Endometrial microvascular endothelial cells (primary cell): ENCODE results near the gene ANKRD33B. TPM values are rescaled to one million over a fixed set of nuclear protein-coding genes. Genes with fewer than 3 reads are reported as not detected.

Source experiments
- in situ Hi-C: cut with HindIII; loops from 2 replicates; pipeline ENCODE4 v1.10.0; 2017; ENCODE audit warnings: low sequenced_read_pairs, low pct_unique_long_range_greater_than_20kb; ENCODE audit errors: inconsistent ontology term
- total RNA-seq: library from RNA; depleted of rRNA; stranded (reverse); fragments of >200 nt; gene quantifications from one replicate; pipeline ENCODE4 v1.2.3, GENCODE V29; 2015; ENCODE audit errors: inconsistent ontology term

The ANKRD33B gene
- total RNA-seq, 1 donor from 2014 or later = 4.7 TPM

DNA sequence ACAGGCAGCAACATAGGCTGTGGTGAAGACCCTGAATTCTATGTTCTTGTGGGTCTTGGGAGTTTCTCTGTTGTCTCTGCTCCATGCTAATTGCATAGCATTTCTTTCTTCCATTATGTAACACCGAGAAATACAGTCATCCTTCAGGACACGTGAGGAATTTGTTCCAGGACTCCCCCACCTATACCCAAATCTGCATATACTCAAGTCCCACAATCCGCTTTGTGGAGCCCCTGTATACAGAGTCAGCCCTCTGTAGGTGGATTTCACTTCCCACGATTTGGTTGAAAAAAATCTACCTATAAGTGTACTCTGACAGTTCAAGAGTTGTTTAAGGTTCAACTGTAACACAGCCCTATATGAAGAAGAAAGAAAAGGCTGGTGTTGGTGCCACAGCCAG lies 22.1 kb downstream of the ANKRD33B start:
- in situ Hi-C loops = no loop called here

DNA sequence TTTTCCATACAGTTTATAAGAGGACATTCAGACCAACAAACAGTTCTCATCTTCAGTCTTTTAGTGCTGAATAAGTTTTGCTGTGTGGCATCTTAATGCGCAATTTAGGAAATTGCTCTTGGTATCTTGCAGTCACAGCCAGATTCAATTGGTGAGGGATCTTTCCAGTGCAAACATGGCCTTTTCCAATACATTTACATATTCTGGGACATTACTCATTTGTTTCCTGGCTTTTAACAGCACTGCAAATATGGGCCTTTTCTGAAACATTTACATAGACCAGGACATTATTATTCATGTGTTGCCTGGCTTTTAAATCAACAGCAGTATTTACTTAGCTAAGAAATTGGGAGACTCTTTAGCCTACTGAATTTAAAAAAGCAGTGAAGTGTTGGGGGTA lies 22.7 kb downstream of the ANKRD33B start:
- in situ Hi-C loops = no loop called here

DNA sequence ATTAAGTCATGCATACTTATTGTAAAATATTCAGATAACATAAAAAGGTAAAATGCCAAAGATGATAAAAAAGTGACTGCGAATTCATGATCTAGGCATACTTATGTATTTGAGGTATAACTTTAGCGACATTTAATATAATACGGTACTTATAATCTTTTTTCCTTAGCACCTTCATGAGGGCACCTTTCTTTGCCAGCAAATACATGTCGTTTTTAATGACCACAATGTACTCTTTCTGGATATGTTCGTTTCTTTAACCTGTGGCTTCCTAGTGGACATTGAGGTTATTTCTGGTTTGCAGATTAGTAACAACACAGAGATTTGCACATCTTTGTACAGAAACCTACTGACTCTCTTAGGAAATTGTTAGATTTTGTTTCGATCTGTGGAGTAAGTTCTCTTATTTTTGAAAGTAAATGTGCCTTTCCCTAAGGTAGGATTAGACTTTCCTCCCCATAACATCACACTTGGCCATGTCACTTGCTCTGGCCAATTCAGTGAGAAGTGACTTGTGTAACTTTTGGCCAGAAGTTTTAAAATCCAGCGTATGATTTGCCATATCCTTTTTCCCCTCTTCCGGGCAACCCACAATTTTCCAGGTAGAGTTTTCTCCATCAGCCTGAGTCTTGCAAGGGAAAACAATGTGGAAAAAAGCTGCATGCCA lies 24.4 kb downstream of the ANKRD33B start:
- in situ Hi-C loops = no loop called here

DNA sequence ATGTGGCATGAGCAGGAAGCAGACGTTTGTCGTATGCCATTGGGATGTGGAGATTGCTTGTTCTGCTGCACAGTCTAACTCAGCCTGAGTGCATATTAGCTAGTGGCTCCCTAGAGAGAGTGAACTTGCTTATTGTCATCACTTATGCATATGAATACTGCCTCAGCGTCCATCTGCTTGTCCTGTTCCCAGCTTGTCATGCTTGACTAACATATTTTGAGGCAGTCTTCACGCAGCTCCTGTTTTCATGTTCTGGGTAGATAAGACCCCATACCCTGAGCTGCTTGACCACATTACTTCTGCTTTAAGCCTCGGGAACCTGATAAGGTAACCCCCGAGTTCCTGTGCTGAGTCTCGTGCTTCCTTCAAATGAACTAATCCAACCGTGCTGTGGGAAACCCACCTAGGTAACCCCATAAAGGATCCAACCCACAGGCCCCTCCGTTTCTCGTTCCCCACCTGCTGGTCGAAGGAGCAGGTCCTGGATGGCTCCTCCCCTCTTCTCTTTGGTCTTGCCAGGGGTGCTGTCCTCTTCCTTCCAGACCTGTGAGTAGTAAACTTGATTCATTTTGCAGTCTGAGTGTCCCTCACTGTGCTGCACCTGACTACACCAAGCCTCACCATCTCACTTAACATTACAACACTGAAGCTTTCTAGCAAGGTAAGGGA lies 25.0 kb downstream of the ANKRD33B start:
- in situ Hi-C loops = no loop called here

DNA sequence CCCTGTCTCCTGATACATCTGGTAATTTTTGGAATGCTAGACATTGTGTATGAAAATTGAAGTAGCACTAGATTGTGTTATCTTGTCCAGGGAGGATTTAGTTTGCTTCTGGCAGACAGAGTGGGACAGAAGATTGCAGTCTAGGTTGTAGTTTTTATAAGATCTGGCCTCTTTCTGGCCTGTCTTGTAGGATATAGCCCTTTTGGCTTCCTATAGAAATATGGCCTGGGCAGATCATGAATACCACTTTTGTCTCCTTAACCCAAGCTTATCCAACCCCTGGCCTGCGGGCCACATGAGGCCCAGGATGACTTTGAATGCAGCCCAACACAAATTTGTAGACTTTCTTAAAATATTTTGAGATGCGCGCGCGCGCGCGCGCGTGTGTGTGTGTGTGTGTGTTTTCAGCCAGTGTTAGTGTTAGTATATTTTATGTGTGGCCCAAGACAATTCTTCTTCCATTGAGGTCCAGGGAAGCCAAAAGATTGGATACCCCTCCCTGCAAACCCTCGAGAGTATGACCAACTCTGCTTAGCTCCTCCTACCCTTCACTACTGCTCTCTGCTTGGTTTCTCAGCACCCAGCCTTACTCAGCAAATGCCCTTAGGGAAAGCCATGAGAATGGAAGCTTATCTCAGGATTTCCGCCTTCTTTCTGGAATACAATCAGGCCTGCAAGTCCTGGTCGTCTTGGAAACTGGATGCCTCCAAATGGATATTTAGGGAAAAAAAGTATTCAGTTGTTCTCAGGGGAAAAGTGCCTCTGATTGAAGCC lies 26.5 kb downstream of the ANKRD33B start:
- in situ Hi-C loops = no loop called here

GRCh38 chr5:10591159-10591558 lies 27.3 kb downstream of the ANKRD33B start:
- in situ Hi-C loops = no loop called here

GRCh38 chr5:10591966-10592365 lies 28.1 kb downstream of the ANKRD33B start:
- in situ Hi-C loops = no loop called here

DNA sequence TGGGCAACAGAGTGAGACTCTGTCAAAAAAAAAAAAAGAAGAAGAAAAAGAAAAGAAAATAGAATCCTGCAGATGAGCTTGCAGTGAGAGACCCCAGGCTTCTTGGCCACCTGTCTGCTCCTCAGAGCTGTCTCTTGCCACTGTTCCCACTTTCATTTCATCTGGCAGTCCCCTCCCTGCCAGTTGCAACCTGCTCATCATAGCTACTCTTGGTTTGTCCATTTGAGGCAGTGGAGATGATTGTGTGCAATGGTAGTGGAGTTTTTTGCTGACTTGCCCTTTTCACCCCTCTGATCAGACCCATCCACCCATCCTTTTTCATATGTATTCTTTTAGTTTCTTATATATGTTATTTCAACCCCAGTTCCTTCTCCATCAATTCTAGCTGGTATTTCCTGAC lies 28.7 kb downstream of the ANKRD33B start:
- in situ Hi-C loops = no loop called here

DNA sequence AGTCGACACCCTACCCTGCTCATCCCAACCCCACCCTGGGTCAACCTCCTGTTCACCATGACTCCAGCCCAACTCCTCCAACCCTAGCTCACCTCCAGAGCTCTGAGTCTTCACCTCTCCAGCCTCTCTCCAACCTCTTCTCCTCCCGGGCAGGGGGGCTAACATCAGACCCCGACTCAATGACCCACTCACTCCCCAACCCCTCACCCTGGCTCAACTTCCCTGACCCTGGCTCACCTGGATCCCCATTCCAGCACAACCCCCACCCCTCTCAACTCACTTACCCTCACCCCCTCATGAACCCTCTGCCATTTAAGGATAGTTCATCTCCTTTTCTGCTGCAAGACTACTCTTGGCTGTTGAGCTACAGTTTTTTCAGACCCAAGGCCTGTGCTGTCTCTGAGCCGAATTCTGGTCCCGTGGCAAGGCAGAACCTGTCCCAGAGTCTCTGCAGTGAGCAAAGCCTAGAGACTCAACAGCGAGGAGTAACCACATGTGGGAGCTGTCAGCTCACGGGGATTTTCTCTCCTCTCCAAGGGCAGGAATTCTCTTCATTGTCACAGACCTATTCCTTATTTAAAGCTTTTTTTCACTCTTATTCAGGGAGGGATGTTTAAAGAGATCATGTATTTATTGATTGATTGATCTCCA lies 29.8 kb downstream of the ANKRD33B start:
- in situ Hi-C loops = no loop called here

GRCh38 chr5:10594591-10595210 lies 30.8 kb downstream of the ANKRD33B start:
- in situ Hi-C loops = no loop called here

GRCh38 chr5:10595293-10595671 lies 31.4 kb downstream of the ANKRD33B start:
- in situ Hi-C loops = no loop called here

- in situ Hi-C loops = no loop called here
Measured at GRCh38 chr5:10595672-10596309, 31.9 kb downstream of the ANKRD33B start.

- in situ Hi-C loops = no loop called here
Measured at GRCh38 chr5:10596310-10596703, 32.4 kb downstream of the ANKRD33B start.

DNA sequence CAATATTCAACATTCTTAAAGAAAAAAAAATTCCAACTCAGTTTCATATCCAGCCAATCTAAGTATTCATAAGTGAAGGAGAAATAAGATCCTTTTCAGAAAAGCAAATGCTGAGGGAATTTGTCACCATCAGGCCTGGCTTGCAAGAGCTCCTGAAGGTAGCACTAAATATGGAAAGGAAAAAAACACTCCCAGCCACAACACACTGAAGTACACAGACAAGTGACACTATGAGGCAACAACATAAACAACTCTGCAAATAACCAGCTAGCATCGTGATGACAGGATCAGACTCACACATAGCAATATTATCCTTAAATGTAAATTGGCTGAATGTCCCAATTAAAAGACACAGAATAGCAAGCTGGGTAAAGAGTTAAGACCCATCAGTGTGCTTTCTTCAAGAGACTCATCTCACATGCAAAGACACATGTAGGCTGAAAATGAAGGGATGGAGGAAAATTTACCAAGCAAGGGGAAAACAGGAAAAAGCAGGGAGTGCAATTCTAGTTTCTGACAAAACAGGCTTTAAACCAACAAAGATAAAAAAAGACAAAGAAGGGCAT lies 33.1 kb downstream of the ANKRD33B start:
- in situ Hi-C loops = no loop called here

DNA sequence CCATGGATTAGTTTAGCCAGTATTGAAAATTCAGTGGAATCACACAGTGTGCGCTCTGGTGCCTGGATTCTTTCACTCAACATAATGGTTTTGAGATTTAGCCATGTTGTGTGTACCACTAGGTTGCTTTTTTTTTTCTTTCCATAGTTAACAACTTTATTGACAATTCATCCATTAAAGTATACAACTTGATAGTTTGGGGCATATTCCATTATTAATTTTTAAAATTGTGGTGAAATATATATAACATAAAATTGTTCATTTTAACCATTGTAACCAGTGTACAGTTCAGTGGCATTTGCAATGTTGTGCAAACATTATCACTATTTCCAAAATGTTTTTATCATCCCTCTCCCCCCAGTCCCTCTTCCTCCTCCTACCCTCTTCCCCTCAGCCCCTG lies 35.2 kb downstream of the ANKRD33B start:
- in situ Hi-C loops = no loop called here

DNA sequence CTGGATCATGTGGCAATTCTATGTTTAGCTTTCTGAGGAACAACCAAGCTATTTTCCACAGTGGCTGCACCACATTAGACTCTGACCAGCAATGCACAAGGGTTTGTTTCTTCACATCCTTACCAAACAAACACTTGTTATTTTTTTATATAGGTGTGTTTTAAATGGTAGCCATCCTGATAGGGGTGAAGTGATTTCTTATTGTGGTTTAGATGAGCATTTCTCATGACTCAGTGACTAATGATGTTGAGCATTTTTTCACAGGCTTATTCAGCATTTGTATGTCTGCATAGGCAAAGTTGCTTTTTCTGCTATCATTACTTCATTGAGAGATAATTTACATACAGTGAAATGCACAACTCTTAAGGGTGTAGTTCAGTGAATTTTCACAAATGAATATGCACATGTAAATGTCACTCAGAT lies 36.0 kb downstream of the ANKRD33B start:
- in situ Hi-C loops = no loop called here

DNA sequence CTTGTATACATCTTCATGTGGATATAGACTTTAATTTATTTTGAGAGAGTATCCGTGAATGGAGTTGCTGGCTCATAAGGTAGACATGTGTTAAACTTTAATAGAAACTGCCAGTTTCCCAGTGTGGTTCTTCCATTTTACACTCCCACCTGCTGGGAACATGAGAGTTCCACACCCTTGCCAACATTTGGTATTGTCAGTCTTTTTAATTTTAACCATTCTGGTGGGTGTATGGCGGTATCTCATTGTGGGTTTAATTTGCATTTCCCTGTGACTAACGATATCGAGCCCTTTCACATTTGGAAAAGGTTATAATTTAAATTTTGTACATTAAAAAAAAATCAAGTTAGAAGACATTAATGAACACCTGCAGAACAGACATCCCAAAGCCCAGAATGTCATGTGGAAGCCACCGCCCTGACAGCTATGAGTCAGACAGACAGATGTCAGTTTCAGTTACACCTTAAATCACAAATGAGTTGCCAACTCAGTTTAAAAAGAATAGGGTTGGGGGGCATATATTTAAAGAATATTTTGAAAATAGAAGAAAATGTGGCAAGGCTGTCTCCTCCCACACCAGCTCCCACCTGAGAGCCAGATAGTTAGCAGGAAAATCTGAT lies 36.9 kb downstream of the ANKRD33B start:
- in situ Hi-C loops = no loop called here
